ENCODE results near the gene PEX14. TPM values are rescaled to one million over a fixed set of nuclear protein-coding genes. Genes with fewer than 3 reads are reported as not detected.

The PEX14 gene
- total RNA-seq, 1 experiment from 2014 or later = 36.0 TPM

DNA sequence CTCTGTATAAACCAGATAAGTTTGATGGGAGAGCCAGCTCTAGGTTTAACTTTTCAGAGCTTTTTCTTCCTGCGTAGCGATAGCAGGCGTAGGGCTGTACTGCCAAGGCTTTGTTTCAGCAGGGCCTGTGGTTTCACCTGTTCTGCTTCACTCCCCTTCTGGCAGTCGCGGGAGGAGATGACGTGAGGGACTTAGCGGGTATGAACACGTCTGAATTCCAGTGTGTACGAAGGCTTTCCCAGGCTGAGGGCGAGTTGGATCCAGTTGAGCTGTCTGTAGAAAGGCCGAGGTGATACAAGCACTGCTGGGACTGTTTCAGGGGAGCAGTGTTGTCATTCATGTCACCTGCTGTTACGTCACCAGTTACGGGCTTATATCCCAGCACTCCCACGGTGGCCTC is 21.2 kb downstream of the PEX14 start:
- no TSS peak for BruUV-seq (replicated peaks)
- TF ChIP-seq, protein P1, sequence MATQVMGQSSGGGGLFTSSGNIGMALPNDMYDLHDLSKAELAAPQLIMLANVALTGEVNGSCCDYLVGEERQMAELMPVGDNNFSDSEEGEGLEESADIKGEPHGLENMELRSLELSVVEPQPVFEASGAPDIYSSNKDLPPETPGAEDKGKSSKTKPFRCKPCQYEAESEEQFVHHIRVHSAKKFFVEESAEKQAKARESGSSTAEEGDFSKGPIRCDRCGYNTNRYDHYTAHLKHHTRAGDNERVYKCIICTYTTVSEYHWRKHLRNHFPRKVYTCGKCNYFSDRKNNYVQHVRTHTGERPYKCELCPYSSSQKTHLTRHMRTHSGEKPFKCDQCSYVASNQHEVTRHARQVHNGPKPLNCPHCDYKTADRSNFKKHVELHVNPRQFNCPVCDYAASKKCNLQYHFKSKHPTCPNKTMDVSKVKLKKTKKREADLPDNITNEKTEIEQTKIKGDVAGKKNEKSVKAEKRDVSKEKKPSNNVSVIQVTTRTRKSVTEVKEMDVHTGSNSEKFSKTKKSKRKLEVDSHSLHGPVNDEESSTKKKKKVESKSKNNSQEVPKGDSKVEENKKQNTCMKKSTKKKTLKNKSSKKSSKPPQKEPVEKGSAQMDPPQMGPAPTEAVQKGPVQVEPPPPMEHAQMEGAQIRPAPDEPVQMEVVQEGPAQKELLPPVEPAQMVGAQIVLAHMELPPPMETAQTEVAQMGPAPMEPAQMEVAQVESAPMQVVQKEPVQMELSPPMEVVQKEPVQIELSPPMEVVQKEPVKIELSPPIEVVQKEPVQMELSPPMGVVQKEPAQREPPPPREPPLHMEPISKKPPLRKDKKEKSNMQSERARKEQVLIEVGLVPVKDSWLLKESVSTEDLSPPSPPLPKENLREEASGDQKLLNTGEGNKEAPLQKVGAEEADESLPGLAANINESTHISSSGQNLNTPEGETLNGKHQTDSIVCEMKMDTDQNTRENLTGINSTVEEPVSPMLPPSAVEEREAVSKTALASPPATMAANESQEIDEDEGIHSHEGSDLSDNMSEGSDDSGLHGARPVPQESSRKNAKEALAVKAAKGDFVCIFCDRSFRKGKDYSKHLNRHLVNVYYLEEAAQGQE (IDR thresholded peaks at IDR 0.05; ENCODE audit: insufficient read depth in 1 of 2, low read depth in 2 of 2, low read length in 1 of 2) = no peak
- TF ChIP-seq POLR2AphosphoS5 (IDR thresholded peaks at IDR 0.05; ENCODE audit: low read depth, low read length) (no peak), SIN3A (IDR thresholded peaks at IDR 0.05; ENCODE audit: borderline replicate concordance, insufficient read depth, low read depth, low read length) (no peak), TCF7L2 (IDR thresholded peaks at IDR 0.05; ENCODE audit: low read depth, low read length) (no peak)
- TF ChIP-seq, protein P2, sequence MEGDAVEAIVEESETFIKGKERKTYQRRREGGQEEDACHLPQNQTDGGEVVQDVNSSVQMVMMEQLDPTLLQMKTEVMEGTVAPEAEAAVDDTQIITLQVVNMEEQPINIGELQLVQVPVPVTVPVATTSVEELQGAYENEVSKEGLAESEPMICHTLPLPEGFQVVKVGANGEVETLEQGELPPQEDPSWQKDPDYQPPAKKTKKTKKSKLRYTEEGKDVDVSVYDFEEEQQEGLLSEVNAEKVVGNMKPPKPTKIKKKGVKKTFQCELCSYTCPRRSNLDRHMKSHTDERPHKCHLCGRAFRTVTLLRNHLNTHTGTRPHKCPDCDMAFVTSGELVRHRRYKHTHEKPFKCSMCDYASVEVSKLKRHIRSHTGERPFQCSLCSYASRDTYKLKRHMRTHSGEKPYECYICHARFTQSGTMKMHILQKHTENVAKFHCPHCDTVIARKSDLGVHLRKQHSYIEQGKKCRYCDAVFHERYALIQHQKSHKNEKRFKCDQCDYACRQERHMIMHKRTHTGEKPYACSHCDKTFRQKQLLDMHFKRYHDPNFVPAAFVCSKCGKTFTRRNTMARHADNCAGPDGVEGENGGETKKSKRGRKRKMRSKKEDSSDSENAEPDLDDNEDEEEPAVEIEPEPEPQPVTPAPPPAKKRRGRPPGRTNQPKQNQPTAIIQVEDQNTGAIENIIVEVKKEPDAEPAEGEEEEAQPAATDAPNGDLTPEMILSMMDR (IDR thresholded peaks at IDR 0.05) = no peak
- no peak overlapping the region for H3K4me3 ChIP-seq (ENCODE audit: low read depth in 2 of 2, low read length in 2 of 2)
- POLR2A ChIA-PET = no interaction called here
- H3K36me3 ChIP-seq (ENCODE audit: control insufficient read depth, insufficient read depth, low read length) = no peaks in the 10 kb centered on the region
- no peak for DNase-seq (ENCODE audit: low read depth, low spot score)
- H3K27me3 ChIP-seq (ENCODE audit: control insufficient read depth, insufficient read depth, low read length) = no peaks in the 10 kb centered on the region
- no peak for ATAC-seq
- no peaks in the 10 kb centered on the region for H3K9me3 ChIP-seq (ENCODE audit: control insufficient read depth, insufficient read depth, low read depth, low read length)
- CTCF ChIA-PET = no interaction called here
- intact Hi-C loops (cut with micrococcal nuclease; ENCODE audit: unreplicated experiment) = loop anchor here (2.0 kb wide), 1 partner anchor 67 kb away; no protein-coding TSS in a partner anchor
- H3K4me1 ChIP-seq (ENCODE audit: control insufficient read depth, insufficient read depth, low read length) = peaks cover 12% of the 10 kb centered on the region
- in situ Hi-C loops (cut with HindIII; ENCODE audit: low pct_unique_long_range_greater_than_20kb, low sequenced_read_pairs) = no loop called here
- H3K27ac ChIP-seq (ENCODE audit: low read length) = no peak overlapping the region

DNA sequence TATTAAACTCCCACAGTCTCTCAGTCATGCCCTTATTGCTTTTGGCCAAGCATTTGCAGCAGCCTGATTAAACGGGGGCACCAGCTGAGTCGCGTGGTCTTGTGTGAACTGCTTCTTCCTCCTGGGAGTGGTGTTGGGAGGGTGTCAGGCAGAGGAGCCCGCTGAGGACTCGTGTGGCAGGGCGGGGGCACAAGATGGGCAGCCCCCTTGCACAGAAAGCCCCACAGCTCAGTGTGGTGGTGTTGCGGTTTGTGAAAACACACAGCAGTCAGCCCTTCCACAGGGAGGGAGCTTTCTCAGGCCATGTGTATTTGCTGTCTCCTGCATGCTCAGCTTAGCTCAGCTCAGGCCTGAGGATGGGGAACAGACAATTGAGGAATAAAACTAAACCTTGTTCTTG is 22.4 kb downstream of the PEX14 start:
- Histone ChIP-seq H3K27me3 (ENCODE audit: control insufficient read depth, insufficient read depth, low read length) (no peaks in the 10 kb centered on the region), H3K27ac (ENCODE audit: low read length) (no peak overlapping the region), H3K4me3 (ENCODE audit: low read depth in 2 of 2, low read length in 2 of 2) (no peak overlapping the region), H3K4me1 (ENCODE audit: control insufficient read depth, insufficient read depth, low read length) (peaks cover 12% of the 10 kb centered on the region), H3K36me3 (ENCODE audit: control insufficient read depth, insufficient read depth, low read length) (no peaks in the 10 kb centered on the region), H3K9me3 (ENCODE audit: control insufficient read depth, insufficient read depth, low read depth, low read length) (no peaks in the 10 kb centered on the region)
- ChIA-PET CTCF (interaction anchor here (0.7 kb wide), 1 partner anchor 50 kb away, joined by 8 read pairs; no protein-coding TSS in a partner anchor), POLR2A (no interaction called here)
- DNase-seq (ENCODE audit: low read depth, low spot score) = no peak
- no TSS peak for BruUV-seq (replicated peaks)
- intact Hi-C loops (cut with micrococcal nuclease; ENCODE audit: unreplicated experiment) = no loop called here
- in situ Hi-C loops (cut with HindIII; ENCODE audit: low pct_unique_long_range_greater_than_20kb, low sequenced_read_pairs) = no loop called here
- no peak for ATAC-seq
- TF ChIP-seq SIN3A (IDR thresholded peaks at IDR 0.05; ENCODE audit: borderline replicate concordance, insufficient read depth, low read depth, low read length) (no peak), TCF7L2 (IDR thresholded peaks at IDR 0.05; ENCODE audit: low read depth, low read length) (no peak), POLR2AphosphoS5 (IDR thresholded peaks at IDR 0.05; ENCODE audit: low read depth, low read length) (no peak)
- TF ChIP-seq, protein P1 (IDR thresholded peaks at IDR 0.05; ENCODE audit: insufficient read depth in 1 of 2, low read depth in 2 of 2, low read length in 1 of 2) = no peak
- TF ChIP-seq, protein P2 (IDR thresholded peaks at IDR 0.05) = no peak

All from Panc1 (cell line).